Measurements from ENCODE around the gene CRLF1. TPM values are rescaled to one million over a fixed set of nuclear protein-coding genes. Genes with fewer than 3 reads are reported as not detected.

Gene CRLF1
- total RNA-seq, 3 donors from 2014 or later (not counting 1 experiment from before 2014, with no cell fraction given), result not detected

DNA sequence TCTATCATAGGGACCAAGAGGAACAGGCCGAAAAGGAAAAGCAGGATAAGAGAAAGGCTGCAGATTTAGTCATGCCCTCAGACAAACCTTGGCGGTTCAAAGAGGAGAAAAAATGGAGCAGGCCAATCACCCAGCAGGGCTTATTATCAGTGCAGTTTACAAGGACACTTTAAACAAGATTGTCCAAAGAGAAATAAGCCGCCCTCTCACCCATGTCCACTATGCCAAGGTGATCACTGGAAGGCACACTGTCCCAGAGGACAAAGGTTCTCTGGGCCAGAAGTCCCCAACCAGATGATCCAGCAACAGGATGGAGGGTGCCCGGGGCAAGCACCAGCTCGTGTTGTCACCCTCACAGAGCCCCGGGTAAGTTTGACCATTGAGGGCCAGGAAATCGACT lies 26.3 kb downstream of the CRLF1 start:
- Histone ChIP-seq H3K4me1 (ENCODE audit: control insufficient read depth, insufficient read depth, low read length) (no peaks in the 10 kb centered on the region), H3K27ac (ENCODE audit: low read length) (no peak overlapping the region), H3K36me3 (ENCODE audit: control insufficient read depth, insufficient read depth, low read length) (peaks cover 10% of the 10 kb centered on the region), H3K9me3 (ENCODE audit: control insufficient read depth, insufficient read depth, low read length) (no peaks in the 10 kb centered on the region), H3K27me3 (ENCODE audit: control insufficient read depth, insufficient read depth, low read length) (no peaks in the 10 kb centered on the region), H3K4me3 (ENCODE audit: low read length) (no peak overlapping the region)
- intact Hi-C loops (cut with micrococcal nuclease), result no loop called here
- no peaks in the 10 kb centered on the region for H3K9me3 Mint-ChIP-seq
- H3K36me3 Mint-ChIP-seq, result no peaks in the 10 kb centered on the region
- WGBS (ENCODE audit: insufficient coverage), result 81% methylated on average over 7 of the region's 7 CpGs
- peaks cover 0 to under 1% of the 10 kb centered on the region in 2 donors for H3K4me1 Mint-ChIP-seq
- peaks cover 0 to 4% of the 10 kb centered on the region in 2 donors for H3K27me3 Mint-ChIP-seq (ENCODE audit: low read depth in 2 of 2)
- no peak for DNase-seq
- no peak for ATAC-seq
- TF ChIP-seq, protein P1, sequence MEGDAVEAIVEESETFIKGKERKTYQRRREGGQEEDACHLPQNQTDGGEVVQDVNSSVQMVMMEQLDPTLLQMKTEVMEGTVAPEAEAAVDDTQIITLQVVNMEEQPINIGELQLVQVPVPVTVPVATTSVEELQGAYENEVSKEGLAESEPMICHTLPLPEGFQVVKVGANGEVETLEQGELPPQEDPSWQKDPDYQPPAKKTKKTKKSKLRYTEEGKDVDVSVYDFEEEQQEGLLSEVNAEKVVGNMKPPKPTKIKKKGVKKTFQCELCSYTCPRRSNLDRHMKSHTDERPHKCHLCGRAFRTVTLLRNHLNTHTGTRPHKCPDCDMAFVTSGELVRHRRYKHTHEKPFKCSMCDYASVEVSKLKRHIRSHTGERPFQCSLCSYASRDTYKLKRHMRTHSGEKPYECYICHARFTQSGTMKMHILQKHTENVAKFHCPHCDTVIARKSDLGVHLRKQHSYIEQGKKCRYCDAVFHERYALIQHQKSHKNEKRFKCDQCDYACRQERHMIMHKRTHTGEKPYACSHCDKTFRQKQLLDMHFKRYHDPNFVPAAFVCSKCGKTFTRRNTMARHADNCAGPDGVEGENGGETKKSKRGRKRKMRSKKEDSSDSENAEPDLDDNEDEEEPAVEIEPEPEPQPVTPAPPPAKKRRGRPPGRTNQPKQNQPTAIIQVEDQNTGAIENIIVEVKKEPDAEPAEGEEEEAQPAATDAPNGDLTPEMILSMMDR (IDR thresholded peaks at IDR 0.05), result no peak
- no peak overlapping the region for H3K4me3 Mint-ChIP-seq
- no peak overlapping the region for H3K27ac Mint-ChIP-seq

DNA sequence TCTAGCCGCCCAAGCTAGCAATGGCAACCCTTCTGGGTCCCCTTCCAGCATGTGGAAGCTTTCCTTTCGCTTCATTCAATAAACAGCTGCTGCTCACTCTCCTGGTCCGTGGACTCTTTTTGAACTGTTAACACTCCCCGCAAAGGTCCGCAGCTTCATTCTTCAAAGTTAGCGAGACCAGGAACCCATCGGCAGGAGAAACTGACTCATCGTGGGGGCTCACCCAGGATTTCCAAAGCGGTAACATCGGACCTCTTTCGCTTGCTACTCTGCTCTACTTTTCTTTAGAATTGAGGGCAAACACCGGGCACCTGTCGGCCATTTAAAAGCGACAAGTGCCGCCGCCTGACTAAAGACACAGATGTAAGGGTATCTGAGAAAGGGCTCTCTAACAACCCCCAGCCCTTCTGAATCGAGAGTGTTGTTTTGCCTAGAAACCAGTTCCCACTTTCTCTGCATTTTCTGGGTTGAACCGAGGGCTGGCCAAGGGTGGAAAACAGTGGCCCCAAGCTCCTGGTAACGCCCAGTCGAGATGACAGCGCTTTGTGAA lies 29.2 kb downstream of the CRLF1 start:
- Mint-ChIP-seq H3K9me3 (no peaks in the 10 kb centered on the region), H3K27ac (no peak overlapping the region), H3K36me3 (no peaks in the 10 kb centered on the region), H3K27me3 (ENCODE audit: low read depth in 2 of 2) (no peaks in the 10 kb centered on the region), H3K4me3 (no peak overlapping the region), H3K4me1 (peaks cover 6 to 13% of the 10 kb centered on the region in 2 donors)
- Histone ChIP-seq H3K27ac (ENCODE audit: low read length) (no peak overlapping the region), H3K9me3 (ENCODE audit: control insufficient read depth, insufficient read depth, low read length) (no peaks in the 10 kb centered on the region), H3K36me3 (ENCODE audit: control insufficient read depth, insufficient read depth, low read length) (peaks cover 27% of the 10 kb centered on the region), H3K4me1 (ENCODE audit: control insufficient read depth, insufficient read depth, low read length) (peaks cover 12% of the 10 kb centered on the region), H3K27me3 (ENCODE audit: control insufficient read depth, insufficient read depth, low read length) (no peaks in the 10 kb centered on the region), H3K4me3 (ENCODE audit: low read length) (no peak overlapping the region)
- no peak for DNase-seq
- no peak for ATAC-seq
- TF ChIP-seq, protein P1 (IDR thresholded peaks at IDR 0.05), result no peak
- WGBS (ENCODE audit: insufficient coverage), result 95% methylated on average over 21 of the region's 21 CpGs
- intact Hi-C loops (cut with micrococcal nuclease), result no loop called here

DNA sequence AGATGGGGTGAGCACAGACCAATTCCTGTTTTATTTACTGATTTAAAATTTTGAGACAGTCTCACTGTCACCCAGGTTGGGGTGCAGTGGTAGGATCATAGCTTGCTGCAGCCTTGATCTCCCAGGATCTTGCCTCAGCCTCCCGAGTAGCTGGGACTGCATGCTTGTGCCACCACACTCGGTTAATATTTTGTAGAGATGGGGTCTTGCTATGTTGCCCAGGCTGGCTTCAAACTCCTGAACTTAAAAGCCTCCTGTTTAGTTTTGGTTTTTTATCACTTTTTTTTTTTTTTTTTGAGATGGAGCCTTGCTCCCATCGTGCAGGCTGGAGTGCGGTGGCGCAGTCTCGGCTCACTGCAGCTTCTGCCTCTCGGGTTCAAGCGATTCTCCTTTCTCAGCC lies 30.2 kb downstream of the CRLF1 start:
- Mint-ChIP-seq H3K27me3 (ENCODE audit: low read depth in 2 of 2) (no peaks in the 10 kb centered on the region), H3K4me1 (peaks cover 16 to 23% of the 10 kb centered on the region in 2 donors), H3K4me3 (no peak overlapping the region), H3K36me3 (no peaks in the 10 kb centered on the region), H3K9me3 (no peaks in the 10 kb centered on the region), H3K27ac (no peak overlapping the region)
- Histone ChIP-seq H3K4me1 (ENCODE audit: control insufficient read depth, insufficient read depth, low read length) (peaks cover 18% of the 10 kb centered on the region), H3K4me3 (ENCODE audit: low read length) (no peak overlapping the region), H3K27me3 (ENCODE audit: control insufficient read depth, insufficient read depth, low read length) (no peaks in the 10 kb centered on the region), H3K27ac (ENCODE audit: low read length) (no peak overlapping the region), H3K9me3 (ENCODE audit: control insufficient read depth, insufficient read depth, low read length) (no peaks in the 10 kb centered on the region), H3K36me3 (ENCODE audit: control insufficient read depth, insufficient read depth, low read length) (peaks cover 27% of the 10 kb centered on the region)
- ATAC-seq (no peak), DNase-seq (no peak)
- intact Hi-C loops (cut with micrococcal nuclease), result no loop called here
- WGBS (ENCODE audit: insufficient coverage), result 95% methylated on average over 8 of the region's 8 CpGs
- TF ChIP-seq, protein P1 (IDR thresholded peaks at IDR 0.05), result no peak

DNA sequence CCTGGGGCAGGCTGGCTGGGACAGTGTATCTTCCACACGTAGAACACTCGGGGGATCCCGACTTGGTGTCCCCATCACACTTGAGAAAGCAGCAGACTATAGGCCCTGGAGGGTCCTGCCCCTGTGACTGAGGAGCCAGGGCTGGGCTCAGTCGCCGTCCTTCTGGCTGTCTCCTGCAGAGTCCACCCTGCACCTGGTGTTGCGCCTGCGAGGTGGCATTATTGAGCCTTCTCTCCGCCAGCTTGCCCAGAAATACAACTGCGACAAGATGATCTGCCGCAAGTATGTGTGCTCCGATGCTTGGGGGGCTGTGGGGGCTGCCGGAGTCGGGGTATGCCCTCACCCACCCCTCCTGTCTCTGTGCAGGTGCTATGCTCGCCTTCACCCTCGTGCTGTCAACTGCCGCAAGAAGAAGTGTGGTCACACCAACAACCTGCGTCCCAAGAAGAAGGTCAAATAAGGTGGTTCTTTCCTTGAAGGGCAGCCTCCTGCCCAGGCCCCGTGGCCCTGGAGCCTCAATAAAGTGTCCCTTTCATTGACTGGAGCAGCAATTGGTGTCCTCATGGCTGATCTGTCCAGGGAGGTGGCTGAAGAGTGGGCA lies 31.8 kb downstream of the CRLF1 start:
- H3K4me1 Mint-ChIP-seq, result peaks cover 19 to 26% of the 10 kb centered on the region in 2 donors
- intact Hi-C loops (cut with micrococcal nuclease), result no loop called here

More for the DNA sequence above, 31.8 kb downstream of the CRLF1 start:
- WGBS (ENCODE audit: insufficient coverage), result 96% methylated on average over 18 of the region's 18 CpGs
- TF ChIP-seq, protein P1 (IDR thresholded peaks at IDR 0.05), result no peak
- Mint-ChIP-seq H3K27ac (peak overlapping the region in 1 of 2 donors; percentile 16), H3K36me3 (no peaks in the 10 kb centered on the region), H3K27me3 (ENCODE audit: low read depth in 2 of 2) (no peaks in the 10 kb centered on the region), H3K4me3 (no peak overlapping the region), H3K9me3 (no peaks in the 10 kb centered on the region)
- H3K4me3 ChIP-seq (ENCODE audit: low read length), result no peak overlapping the region
- H3K27me3 ChIP-seq (ENCODE audit: control insufficient read depth, insufficient read depth, low read length), result no peaks in the 10 kb centered on the region
- no peak for DNase-seq
- H3K4me1 ChIP-seq (ENCODE audit: control insufficient read depth, insufficient read depth, low read length), result peaks cover 26% of the 10 kb centered on the region
- ATAC-seq, result no peak
- H3K9me3 ChIP-seq (ENCODE audit: control insufficient read depth, insufficient read depth, low read length), result no peaks in the 10 kb centered on the region
- peaks cover 27% of the 10 kb centered on the region for H3K36me3 ChIP-seq (ENCODE audit: control insufficient read depth, insufficient read depth, low read length)
- no peak overlapping the region for H3K27ac ChIP-seq (ENCODE audit: low read length)

All from natural killer cell (primary cell).